Liver (tissue), 3 donors: Measurements from ENCODE around the gene ARMC9.

Source experiments
- CTCF ChIP-seq: fragments of 150-350 bp; IDR thresholded peaks from 2 replicates; pipeline ENCODE4 v1.5.1; 2017; ENCODE audit warnings: improper control_type of control experiment, low read depth, low read length; ENCODE audit not compliant: missing input control
- EGR1 ChIP-seq, 2 donors: IDR thresholded peaks; 2 replicates each; pipeline ENCODE4 v1.6.1; 2016 to 2018; ENCODE audit warnings: antibody characterized with exemption in 2 of 2, low read depth in 2 of 2
- JUND ChIP-seq, 2 donors: IDR thresholded peaks; 2 replicates each; pipeline ENCODE4 v1.6.1; 2016; ENCODE audit warnings: antibody characterized with exemption in 2 of 2
- MAX ChIP-seq: IDR thresholded peaks from 2 replicates; pipeline ENCODE4 v1.6.1; 2016; ENCODE audit warnings: antibody characterized with exemption
- RAD21 ChIP-seq, 2 donors: IDR thresholded peaks; 2 replicates each; pipeline ENCODE4 v1.6.1; 2016; ENCODE audit warnings: antibody characterized with exemption in 2 of 2, mild to moderate bottlenecking in 2 of 2
- REST ChIP-seq: IDR thresholded peaks from 2 replicates; pipeline ENCODE4 v1.6.1; 2016; ENCODE audit warnings: antibody characterized with exemption, mild to moderate bottlenecking
- TAF1 ChIP-seq: conservative IDR thresholded peaks from 2 replicates; pipeline ENCODE4 v1.6.1; 2016; ENCODE audit warnings: antibody characterized with exemption, mild to moderate bottlenecking
- YY1 ChIP-seq: IDR thresholded peaks from 2 replicates; pipeline ENCODE4 v1.6.1; 2016; ENCODE audit warnings: antibody characterized with exemption, mild to moderate bottlenecking
- donor health status: healthy.
- donor health status: healthy.

- no peak for TF ChIP-seq CTCF
- no peak for TF ChIP-seq MAX
- TF ChIP-seq TAF1 = no peak
- TF ChIP-seq RAD21 (IDR thresholded peaks at IDR 0.05) = no peak
- TF ChIP-seq YY1 = no peak
- no peak for TF ChIP-seq REST
- TF ChIP-seq JUND (IDR thresholded peaks at IDR 0.05) = no peak
- TF ChIP-seq EGR1 (IDR thresholded peaks at IDR 0.05; ENCODE audit: low read depth in 2 of 2) = no peak
Measured at GRCh38 chr2:231336700-231337099, 138.3 kb downstream of the ARMC9 start.
